IMR-90 (cell line): ENCODE data around the gene AJM1. TPM values are rescaled to one million over a fixed set of nuclear protein-coding genes. Genes with fewer than 3 reads are reported as not detected.

ENCODE experiments used
- ATAC-seq: fragments of 200-7000 bp; cut with Tn5 transposase; 2 replicates; pipeline ENCODE4 v1.9.1; 2020; ENCODE audit warnings: low read depth, mild to moderate bottlenecking, moderate library complexity
- BruUV-seq: library from RNA; stranded (reverse); fragments of 400-500 nt; replicated peaks from 2 replicates; lab custom pipeline; 2021; lab: Mats Ljungman, UMichigan
- CTCF ChIA-PET: fragments of 300-600 bp; formaldehyde crosslinking; extraction: SDS; loops from one replicate; lab custom pipeline; 2021; ENCODE audit warnings: antibody characterized with exemption; lab: Yijun Ruan, JAX
- POLR2A ChIA-PET: fragments of 300-600 bp; sonication (Branson Sonifier 250); formaldehyde crosslinking; loops from one replicate; lab custom pipeline; 2022; ENCODE audit warnings: antibody characterized with exemption; ENCODE audit not compliant: unreplicated experiment; lab: Charles Lee
- DNase-seq: peaks from one replicate; pipeline ENCODE4 v3.0.0; 2013
- H2AFZ ChIP-seq: replicated peaks from 2 replicates; pipeline ENCODE3; 2013; ENCODE audit warnings: low read length, mild to moderate bottlenecking; ENCODE audit not compliant: poor library complexity
- H2AK5ac ChIP-seq: 2 replicates; pipeline ENCODE4 v1.6.1; 2013; ENCODE audit warnings: low read depth, low read length, inconsistent platforms
- H2AK9ac ChIP-seq: replicated peaks from 2 replicates; pipeline ENCODE3; 2013; ENCODE audit warnings: mild to moderate bottlenecking, low read depth, low read length, moderate library complexity; ENCODE audit not compliant: poor library complexity
- H2BK120ac ChIP-seq: 2 replicates; pipeline ENCODE4 v1.6.1; 2013; ENCODE audit warnings: low read depth, low read length, inconsistent platforms
- H2BK15ac ChIP-seq: 3 replicates; pipeline ENCODE4 v1.6.1; 2013; ENCODE audit warnings: low read depth, low read length, inconsistent platforms
- H2BK20ac ChIP-seq: 2 replicates; pipeline ENCODE4 v1.6.1; 2013; ENCODE audit warnings: low read depth, mild to moderate bottlenecking, inconsistent platforms, low read length, moderate library complexity
- H2BK5ac ChIP-seq: 2 replicates; pipeline ENCODE4 v1.6.1; 2013; ENCODE audit warnings: mild to moderate bottlenecking, low read depth, low read length, inconsistent platforms; ENCODE audit not compliant: poor library complexity, severe bottlenecking
- H3K14ac ChIP-seq: replicated peaks from 2 replicates; pipeline ENCODE4 v1.6.1; 2013; ENCODE audit warnings: low read depth, low read length, inconsistent platforms
- H3K18ac ChIP-seq: 2 replicates; pipeline ENCODE4 v1.6.1; 2013; ENCODE audit warnings: low read depth, low read length, control low read depth
- H3K23ac ChIP-seq: 2 replicates; pipeline ENCODE4 v1.6.1; 2013; ENCODE audit warnings: low read depth, low read length, inconsistent platforms
- H3K27ac ChIP-seq: 2 replicates; pipeline ENCODE4 v1.5.1; 2013; ENCODE audit warnings: mild to moderate bottlenecking, control low read depth, low read length; ENCODE audit not compliant: insufficient read depth
- H3K27me3 ChIP-seq: 2 replicates; pipeline ENCODE4 v1.6.1; 2013; ENCODE audit warnings: low read length; ENCODE audit not compliant: control insufficient read depth, insufficient read depth
- H3K36me3 ChIP-seq: 2 replicates; pipeline ENCODE4 v1.6.1; 2013; ENCODE audit warnings: low read length, mixed read lengths; ENCODE audit not compliant: control insufficient read depth, insufficient read depth
- H3K4ac ChIP-seq: 2 replicates; pipeline ENCODE4 v1.6.1; 2013; ENCODE audit warnings: low read depth, low read length, inconsistent platforms
- H3K4me1 ChIP-seq: 2 replicates; pipeline ENCODE4 v1.6.1; 2013; ENCODE audit warnings: low read length, mixed read lengths; ENCODE audit not compliant: control insufficient read depth, insufficient read depth
- H3K4me2 ChIP-seq: 2 replicates; pipeline ENCODE4 v1.6.1; 2013; ENCODE audit warnings: low read depth, mild to moderate bottlenecking, control low read depth, low read length, moderate library complexity
- H3K4me3 ChIP-seq: 2 replicates; pipeline ENCODE4 v1.5.1; 2013; ENCODE audit warnings: low read depth, mild to moderate bottlenecking, control low read depth, low read length, moderate library complexity; ENCODE audit not compliant: insufficient read depth
- H3K56ac ChIP-seq: 2 replicates; pipeline ENCODE4 v1.6.1; 2013; ENCODE audit warnings: low read length, inconsistent platforms; ENCODE audit not compliant: insufficient read depth; ENCODE audit errors: extremely low read depth
- H3K79me1 ChIP-seq, 2 experiments: 2 replicates each; pipeline ENCODE4 v1.6.1; 2013; ENCODE audit warnings: low read length in 2 of 2, inconsistent platforms in 1 of 2, low read depth in 1 of 2
- H3K9ac ChIP-seq: 2 replicates; pipeline ENCODE4 v1.6.1; 2013; ENCODE audit warnings: low read depth, low read length, control low read depth
- H3K9me1 ChIP-seq: 2 replicates; pipeline ENCODE4 v1.6.1; 2013; ENCODE audit warnings: low read length, inconsistent platforms; ENCODE audit not compliant: insufficient read depth
- H3K9me3 ChIP-seq: 2 replicates; pipeline ENCODE4 v1.6.1; 2013; ENCODE audit warnings: low read length; ENCODE audit not compliant: control insufficient read depth, insufficient read depth
- H4K20me1 ChIP-seq: 2 replicates; pipeline ENCODE4 v1.6.1; 2013; ENCODE audit warnings: low read length, inconsistent platforms; ENCODE audit not compliant: insufficient read depth
- H4K5ac ChIP-seq: 2 replicates; pipeline ENCODE4 v1.6.1; 2013; ENCODE audit warnings: mild to moderate bottlenecking, low read depth, low read length, control low read depth
- H4K8ac ChIP-seq, 2 experiments: 2 replicates each; pipeline ENCODE4 v1.6.1; 2013; ENCODE audit warnings: low read depth in 2 of 2, low read length in 2 of 2, control low read depth in 1 of 2, inconsistent platforms in 1 of 2
- H4K91ac ChIP-seq: 2 replicates; pipeline ENCODE4 v1.6.1; 2013; ENCODE audit warnings: low read depth, low read length, inconsistent platforms; ENCODE audit not compliant: insufficient read depth
- BHLHE40 ChIP-seq: fragments of 150-350 bp; IDR thresholded peaks from 2 replicates; pipeline ENCODE4 v1.6.1; 2016; ENCODE audit warnings: mild to moderate bottlenecking, low read depth, low read length
- CEBPB ChIP-seq: IDR thresholded peaks from 2 replicates; pipeline ENCODE4 v1.6.1; 2012; ENCODE audit warnings: low read depth, low read length, improper control_type of control experiment
- CHD1 ChIP-seq: IDR thresholded peaks from 2 replicates; pipeline ENCODE4 v1.6.1; 2012; ENCODE audit warnings: low read depth, low read length, improper control_type of control experiment
- FOS ChIP-seq: fragments of 150-350 bp; IDR thresholded peaks from 2 replicates; pipeline ENCODE4 v1.6.1; 2016; ENCODE audit warnings: low read depth, low read length
- MAFK ChIP-seq: IDR thresholded peaks from 2 replicates; pipeline ENCODE4 v1.6.1; 2012; ENCODE audit warnings: low read depth, low read length, improper control_type of control experiment
- MAZ ChIP-seq: IDR thresholded peaks from 2 replicates; pipeline ENCODE4 v1.6.1; 2012; ENCODE audit warnings: low read depth, mild to moderate bottlenecking, low read length, improper control_type of control experiment, moderate library complexity, borderline replicate concordance
- MXI1 ChIP-seq: IDR thresholded peaks from 2 replicates; pipeline ENCODE4 v1.6.1; 2012; ENCODE audit warnings: low read depth, mild to moderate bottlenecking, low read length, moderate library complexity, borderline replicate concordance
- NFE2L2 ChIP-seq: fragments of 150-350 bp; IDR thresholded peaks from 2 replicates; pipeline ENCODE4 v1.6.1; 2016; ENCODE audit warnings: low read depth, mild to moderate bottlenecking, low read length
- POLR2A ChIP-seq: IDR thresholded peaks from 2 replicates; pipeline ENCODE4 v1.6.1; 2012; ENCODE audit warnings: mild to moderate bottlenecking, low read depth, low read length
- RAD21 ChIP-seq: IDR thresholded peaks from 2 replicates; pipeline ENCODE4 v1.6.1; 2012; ENCODE audit warnings: low read length, improper control_type of control experiment
- RCOR1 ChIP-seq: IDR thresholded peaks from 2 replicates; pipeline ENCODE4 v1.6.1; 2012; ENCODE audit warnings: mild to moderate bottlenecking, low read length, improper control_type of control experiment; ENCODE audit not compliant: insufficient replicate concordance
- RFX5 ChIP-seq: IDR thresholded peaks from 2 replicates; pipeline ENCODE4 v1.8.0; 2012; ENCODE audit warnings: low read depth, mild to moderate bottlenecking, low read length, moderate library complexity
- SMC3 ChIP-seq: fragments of 150-350 bp; IDR thresholded peaks from 2 replicates; pipeline ENCODE4 v1.6.1; 2016; ENCODE audit warnings: low read depth, mild to moderate bottlenecking, antibody characterized with exemption, low read length, moderate library complexity
- WGBS, 2 experiments: methylation state at CpG; one replicate each; pipeline versions ENCODE4 v1.1.5 to v1.1.7; 2013; ENCODE audit warnings: missing lambda C conversion rate in 2 of 2; ENCODE audit not compliant: insufficient read length in 1 of 2; ENCODE audit errors: extremely low coverage in 2 of 2; 5-methylcytosine and 5-hydroxymethylcytosine counted together
- dilution Hi-C: fragments of 300-500 bp; cut with HindIII; formaldehyde crosslinking; loops from one replicate; pipeline ENCODE4 v1.14.3; 2018; ENCODE audit warnings: low sequenced_read_pairs; ENCODE audit not compliant: unreplicated experiment
- in situ Hi-C: fragments of 300-500 bp; cut with MboI; formaldehyde crosslinking; loops from 3 replicates; pipeline ENCODE4 v1.14.3; 2019; ENCODE audit warnings: low sequenced_read_pairs, inconsistent platforms, mixed read lengths
- intact Hi-C: fragments of 100-400 bp; cut with micrococcal nuclease; formaldehyde crosslinking; loops from 2 replicates; pipeline ENCODE4 v1.10.0; 2022
- polyA plus RNA-seq, 3 experiments: library from polyadenylated mRNA; depleted of rRNA; stranded (reverse); fragments of >200 nt; gene quantifications; 2 replicates each; pipeline ENCODE4 v1.2.3, GENCODE V29; 2012; ENCODE audit warnings: low replicate concordance in 1 of 3
- total RNA-seq: library from RNA; depleted of rRNA; stranded (reverse); fragments of >200 nt; gene quantifications from 2 replicates; pipeline ENCODE4 v1.2.3, GENCODE V29; 2012
- TF ChIP-seq, protein P1 (sequence below): conservative IDR thresholded peaks from 2 replicates; pipeline ENCODE4 v1.5.1; 2012; ENCODE audit warnings: mild to moderate bottlenecking, low read depth, low read length, improper control_type of control experiment
- TF ChIP-seq, protein P2 (sequence below): fragments of 150-350 bp; IDR thresholded peaks from 2 replicates; pipeline ENCODE4 v1.6.1; 2016; ENCODE audit warnings: low read depth, mild to moderate bottlenecking, low read length, moderate library complexity, borderline replicate concordance
- TF ChIP-seq, protein P3 (sequence below): fragments of 150-350 bp; IDR thresholded peaks from 2 replicates; pipeline ENCODE4 v1.6.1; 2017; ENCODE audit warnings: mild to moderate bottlenecking, antibody characterized with exemption, low read length, low read depth

The AJM1 gene
- total and polyA plus RNA-seq, 2 of the 4 experiments (the other 2 are of a cell fraction): 0.18 to 1.5 TPM

DNA sequence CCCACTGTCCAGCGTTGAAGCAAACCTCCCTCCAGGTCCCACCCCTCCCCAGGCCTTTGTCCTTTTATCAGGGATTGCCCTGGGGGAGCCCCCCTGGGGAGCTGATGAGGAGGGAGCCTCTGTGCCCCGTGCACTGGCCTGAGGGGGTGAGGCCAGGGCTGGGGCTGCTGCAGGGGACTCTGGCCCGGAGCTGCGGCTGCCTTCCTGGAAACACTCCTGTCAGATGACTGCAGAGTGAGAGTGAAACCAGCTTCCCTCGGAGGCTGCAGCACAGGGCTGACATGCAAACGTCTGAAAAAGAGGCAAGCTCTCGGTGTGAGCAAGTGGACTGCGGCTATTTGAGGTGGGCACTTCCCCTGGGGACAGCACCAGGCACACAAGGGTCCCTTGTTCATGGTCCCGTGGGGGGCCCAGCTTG is 39.4 kb downstream of the AJM1 start:
- H4K20me1 ChIP-seq: no peaks in the 10 kb centered on the region
- BruUV-seq: no TSS peak
- 0 out of 2 replicates have a peak overlapping the region, but pooled peaks have one; percentile 57 for H3K4ac ChIP-seq
- no peak overlapping the region for H2AK5ac ChIP-seq
- H2AFZ ChIP-seq: peak overlapping the region; percentile 92
- no peak overlapping the region for H3K27ac ChIP-seq
- in situ Hi-C loops (no loop called here), dilution Hi-C loops (no loop called here), intact Hi-C loops (no loop called here)
- no peak overlapping the region for H3K56ac ChIP-seq
- no peak overlapping the region for H2BK20ac ChIP-seq
- peak overlapping the region; percentile 47 for H3K4me2 ChIP-seq
- H3K36me3 ChIP-seq: no peaks in the 10 kb centered on the region
- H3K27me3 ChIP-seq: no peaks in the 10 kb centered on the region
- ATAC-seq: peak; percentile 8; the same call in 1 of the 2 replicates
- 0 out of 4 replicates have a peak, but pooled peaks cover 0 to under 1% of the 10 kb centered on the region in 2 experiments for H3K79me1 ChIP-seq
- no peak overlapping the region for H3K18ac ChIP-seq
- H3K4me1 ChIP-seq: peaks cover 10% of the 10 kb centered on the region
- DNase-seq: peak; percentile 44
- no peaks in the 10 kb centered on the region for H3K9me3 ChIP-seq
- peak overlapping the region; percentile 37; the same call in 1 of the 2 replicates for H4K5ac ChIP-seq
- no peak overlapping the region for H2BK15ac ChIP-seq
- no peak overlapping the region for H3K4me3 ChIP-seq
- WGBS, 2 experiments: 27% methylated on average over 8 of the region's 9 CpGs; no CpG with 5 or more reads in 1 of the 2 experiments
- no peak overlapping the region for H3K23ac ChIP-seq
- ChIA-PET CTCF (interaction anchor here (0.7 kb wide), 1 partner anchor 104 kb away, joined by 3 read pairs; no protein-coding TSS in a partner anchor), POLR2A (no interaction called here)
- no peak overlapping the region for H2BK120ac ChIP-seq
- TF ChIP-seq, protein P1, sequence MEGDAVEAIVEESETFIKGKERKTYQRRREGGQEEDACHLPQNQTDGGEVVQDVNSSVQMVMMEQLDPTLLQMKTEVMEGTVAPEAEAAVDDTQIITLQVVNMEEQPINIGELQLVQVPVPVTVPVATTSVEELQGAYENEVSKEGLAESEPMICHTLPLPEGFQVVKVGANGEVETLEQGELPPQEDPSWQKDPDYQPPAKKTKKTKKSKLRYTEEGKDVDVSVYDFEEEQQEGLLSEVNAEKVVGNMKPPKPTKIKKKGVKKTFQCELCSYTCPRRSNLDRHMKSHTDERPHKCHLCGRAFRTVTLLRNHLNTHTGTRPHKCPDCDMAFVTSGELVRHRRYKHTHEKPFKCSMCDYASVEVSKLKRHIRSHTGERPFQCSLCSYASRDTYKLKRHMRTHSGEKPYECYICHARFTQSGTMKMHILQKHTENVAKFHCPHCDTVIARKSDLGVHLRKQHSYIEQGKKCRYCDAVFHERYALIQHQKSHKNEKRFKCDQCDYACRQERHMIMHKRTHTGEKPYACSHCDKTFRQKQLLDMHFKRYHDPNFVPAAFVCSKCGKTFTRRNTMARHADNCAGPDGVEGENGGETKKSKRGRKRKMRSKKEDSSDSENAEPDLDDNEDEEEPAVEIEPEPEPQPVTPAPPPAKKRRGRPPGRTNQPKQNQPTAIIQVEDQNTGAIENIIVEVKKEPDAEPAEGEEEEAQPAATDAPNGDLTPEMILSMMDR: no peak
- no peak for TF ChIP-seq MAFK
- TF ChIP-seq FOS: no peak
- TF ChIP-seq BHLHE40: no peak
- TF ChIP-seq RFX5: no peak
- TF ChIP-seq NFE2L2: no peak
- no peak for TF ChIP-seq CHD1
- TF ChIP-seq, protein P2, sequence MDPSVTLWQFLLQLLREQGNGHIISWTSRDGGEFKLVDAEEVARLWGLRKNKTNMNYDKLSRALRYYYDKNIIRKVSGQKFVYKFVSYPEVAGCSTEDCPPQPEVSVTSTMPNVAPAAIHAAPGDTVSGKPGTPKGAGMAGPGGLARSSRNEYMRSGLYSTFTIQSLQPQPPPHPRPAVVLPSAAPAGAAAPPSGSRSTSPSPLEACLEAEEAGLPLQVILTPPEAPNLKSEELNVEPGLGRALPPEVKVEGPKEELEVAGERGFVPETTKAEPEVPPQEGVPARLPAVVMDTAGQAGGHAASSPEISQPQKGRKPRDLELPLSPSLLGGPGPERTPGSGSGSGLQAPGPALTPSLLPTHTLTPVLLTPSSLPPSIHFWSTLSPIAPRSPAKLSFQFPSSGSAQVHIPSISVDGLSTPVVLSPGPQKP: no peak
- no peak for TF ChIP-seq RAD21
- TF ChIP-seq POLR2A: no peak
- TF ChIP-seq MXI1: no peak; the same call in 1 of the 2 replicates
- no peak for TF ChIP-seq MAZ
- no peak for TF ChIP-seq RCOR1
- TF ChIP-seq SMC3: no peak
- TF ChIP-seq CEBPB: no peak
- TF ChIP-seq, protein P3, sequence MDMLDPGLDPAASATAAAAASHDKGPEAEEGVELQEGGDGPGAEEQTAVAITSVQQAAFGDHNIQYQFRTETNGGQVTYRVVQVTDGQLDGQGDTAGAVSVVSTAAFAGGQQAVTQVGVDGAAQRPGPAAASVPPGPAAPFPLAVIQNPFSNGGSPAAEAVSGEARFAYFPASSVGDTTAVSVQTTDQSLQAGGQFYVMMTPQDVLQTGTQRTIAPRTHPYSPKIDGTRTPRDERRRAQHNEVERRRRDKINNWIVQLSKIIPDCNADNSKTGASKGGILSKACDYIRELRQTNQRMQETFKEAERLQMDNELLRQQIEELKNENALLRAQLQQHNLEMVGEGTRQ: no peak
- no peak overlapping the region for H3K14ac ChIP-seq
- H3K9me1 ChIP-seq: 0 out of 2 replicates have a peak, but pooled peaks cover 4% of the 10 kb centered on the region
- no peak overlapping the region for H3K9ac ChIP-seq
- H4K8ac ChIP-seq: peak overlapping the region; percentile 17 to 95; a peak in 2 of 4 replicates
- H4K91ac ChIP-seq: no peak overlapping the region
- peak overlapping the region; percentile 21 for H2AK9ac ChIP-seq
- H2BK5ac ChIP-seq: no peak overlapping the region
